Keratinocyte (primary cell): ENCODE measurements around the gene EGR2.
A peak's percentile ranks its signal among the peaks of the same experiment; 100 is the strongest.

Experiments used
- EZH2 ChIP-seq: IDR thresholded peaks from one replicate; pipeline ENCODE4 v1.6.1; 2012; ENCODE audit warnings: inconsistent platforms, mild to moderate bottlenecking, low read length, moderate library complexity
- TF ChIP-seq, protein P1 (sequence below), 3 experiments: IDR thresholded peaks in 1 of 3; conservative IDR thresholded peaks in 1 of 3; optimal IDR thresholded peaks in 1 of 3; 2 replicates in 2 of 3; 3 replicates in 1 of 3; pipeline versions ENCODE3 to v1.5.1; 2011; ENCODE audit warnings: low read length in 3 of 3, mild to moderate bottlenecking in 3 of 3, moderate library complexity in 2 of 3, control low read depth in 1 of 3, inconsistent platforms in 1 of 3; ENCODE audit not compliant: insufficient read depth in 2 of 3; ENCODE audit errors: extremely low read depth in 1 of 3

DNA sequence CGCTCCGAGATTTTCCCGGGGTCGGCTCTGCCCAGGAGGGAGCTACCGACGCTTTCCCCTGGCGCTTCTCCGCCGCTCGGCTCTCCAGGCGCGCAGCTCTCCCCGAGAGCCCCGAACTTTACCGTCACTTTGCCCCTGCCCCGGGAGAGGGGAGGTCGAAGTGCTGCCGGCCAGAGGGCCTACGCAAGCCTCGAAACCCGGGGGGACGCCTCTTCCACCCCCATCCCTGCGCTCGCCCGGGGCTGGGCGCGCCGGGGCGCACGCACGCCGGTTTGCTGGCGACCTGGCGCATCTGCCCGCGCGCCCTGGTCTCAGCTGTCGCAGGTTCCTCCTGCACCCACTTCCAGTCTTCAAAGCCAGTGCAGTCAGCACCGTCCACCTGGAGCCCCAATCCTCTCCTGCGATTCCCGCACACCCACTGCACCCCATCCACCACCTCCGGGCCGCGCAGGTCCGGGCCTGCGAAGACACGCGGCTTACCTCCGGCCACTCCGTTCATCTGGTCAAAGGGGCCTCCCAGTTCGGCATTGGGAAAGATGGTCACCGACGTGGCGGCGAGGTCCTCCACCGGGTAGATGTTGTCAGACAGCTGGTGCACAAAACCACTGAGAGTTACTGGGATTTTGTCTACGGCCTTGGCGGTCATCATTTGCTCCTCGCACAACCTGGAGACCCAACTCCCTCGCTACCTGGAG is 638 bp downstream of the EGR2 start:
- TF ChIP-seq, protein P1, sequence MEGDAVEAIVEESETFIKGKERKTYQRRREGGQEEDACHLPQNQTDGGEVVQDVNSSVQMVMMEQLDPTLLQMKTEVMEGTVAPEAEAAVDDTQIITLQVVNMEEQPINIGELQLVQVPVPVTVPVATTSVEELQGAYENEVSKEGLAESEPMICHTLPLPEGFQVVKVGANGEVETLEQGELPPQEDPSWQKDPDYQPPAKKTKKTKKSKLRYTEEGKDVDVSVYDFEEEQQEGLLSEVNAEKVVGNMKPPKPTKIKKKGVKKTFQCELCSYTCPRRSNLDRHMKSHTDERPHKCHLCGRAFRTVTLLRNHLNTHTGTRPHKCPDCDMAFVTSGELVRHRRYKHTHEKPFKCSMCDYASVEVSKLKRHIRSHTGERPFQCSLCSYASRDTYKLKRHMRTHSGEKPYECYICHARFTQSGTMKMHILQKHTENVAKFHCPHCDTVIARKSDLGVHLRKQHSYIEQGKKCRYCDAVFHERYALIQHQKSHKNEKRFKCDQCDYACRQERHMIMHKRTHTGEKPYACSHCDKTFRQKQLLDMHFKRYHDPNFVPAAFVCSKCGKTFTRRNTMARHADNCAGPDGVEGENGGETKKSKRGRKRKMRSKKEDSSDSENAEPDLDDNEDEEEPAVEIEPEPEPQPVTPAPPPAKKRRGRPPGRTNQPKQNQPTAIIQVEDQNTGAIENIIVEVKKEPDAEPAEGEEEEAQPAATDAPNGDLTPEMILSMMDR (optimal IDR thresholded peaks at IDR 0.05 in 1 of 3, IDR thresholded peaks at IDR 0.05 in 1 of 3, conservative IDR thresholded peaks at IDR 0.05 in 1 of 3; ENCODE audit: extremely low read depth in 1 of 3, insufficient read depth in 2 of 3, low read length in 3 of 3): no peak
- peak; percentile 75 for TF ChIP-seq EZH2
